Ovary (tissue), 3 donors: ENCODE results near the gene GRPEL1.

Source experiments
- POLR2A ChIP-seq: fragments of 450-650 bp; IDR thresholded peaks from one replicate; pipeline ENCODE4 v1.6.1; 2017; ENCODE audit warnings: antibody characterized with exemption, mild to moderate bottlenecking, moderate library complexity
- TF ChIP-seq, protein P1 (sequence below), 3 donors: fragments of 450-650 bp in 2 of 3; fragments of 200-600 bp in 1 of 3; IDR thresholded peaks; one replicate each; pipeline versions ENCODE4 v1.5.1 to v1.8.0; 2016 to 2022; ENCODE audit warnings: antibody characterized with exemption in 3 of 3, mild to moderate bottlenecking in 1 of 3
- donor health status: DM: no; HTN: no; CAD: no.

- TF ChIP-seq, protein P1, sequence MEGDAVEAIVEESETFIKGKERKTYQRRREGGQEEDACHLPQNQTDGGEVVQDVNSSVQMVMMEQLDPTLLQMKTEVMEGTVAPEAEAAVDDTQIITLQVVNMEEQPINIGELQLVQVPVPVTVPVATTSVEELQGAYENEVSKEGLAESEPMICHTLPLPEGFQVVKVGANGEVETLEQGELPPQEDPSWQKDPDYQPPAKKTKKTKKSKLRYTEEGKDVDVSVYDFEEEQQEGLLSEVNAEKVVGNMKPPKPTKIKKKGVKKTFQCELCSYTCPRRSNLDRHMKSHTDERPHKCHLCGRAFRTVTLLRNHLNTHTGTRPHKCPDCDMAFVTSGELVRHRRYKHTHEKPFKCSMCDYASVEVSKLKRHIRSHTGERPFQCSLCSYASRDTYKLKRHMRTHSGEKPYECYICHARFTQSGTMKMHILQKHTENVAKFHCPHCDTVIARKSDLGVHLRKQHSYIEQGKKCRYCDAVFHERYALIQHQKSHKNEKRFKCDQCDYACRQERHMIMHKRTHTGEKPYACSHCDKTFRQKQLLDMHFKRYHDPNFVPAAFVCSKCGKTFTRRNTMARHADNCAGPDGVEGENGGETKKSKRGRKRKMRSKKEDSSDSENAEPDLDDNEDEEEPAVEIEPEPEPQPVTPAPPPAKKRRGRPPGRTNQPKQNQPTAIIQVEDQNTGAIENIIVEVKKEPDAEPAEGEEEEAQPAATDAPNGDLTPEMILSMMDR (IDR thresholded peaks at IDR 0.05) = no peak
- TF ChIP-seq POLR2A = no peak
Observed at GRCh38 chr4:7031558-7032449, 36.1 kb downstream of the GRPEL1 start.
